DND-41 (cell line): ENCODE measurements around the gene TMEM121B.

Experiments
- ATAC-seq: fragments of 200-7000 bp; cut with Tn5 transposase; 3 replicates; pipeline ENCODE4 v1.9.1; 2021; ENCODE audit warnings: low read depth; ENCODE audit not compliant: insufficient read depth
- DNase-seq: peaks from one replicate; pipeline ENCODE4 v3.0.0-alpha.2; 2020
- H2AFZ ChIP-seq: 2 replicates; pipeline ENCODE4 v1.6.0; 2012; ENCODE audit warnings: low read depth, low read length
- H3K27ac ChIP-seq: 2 replicates; pipeline ENCODE4 v1.5.1; 2012; ENCODE audit warnings: low read length, inconsistent platforms
- H3K27me3 ChIP-seq: fragments of 200-600 bp; sonication (generic); 2 replicates; pipeline ENCODE4 v1.6.0; 2012; ENCODE audit warnings: low read length, mild to moderate bottlenecking, inconsistent platforms; ENCODE audit not compliant: insufficient read depth, poor library complexity
- H3K36me3 ChIP-seq: 2 replicates; pipeline ENCODE4 v1.5.1; 2012; ENCODE audit warnings: low read length, inconsistent platforms; ENCODE audit not compliant: insufficient read depth
- H3K4me1 ChIP-seq: 2 replicates; pipeline ENCODE4 v1.5.1; 2012; ENCODE audit warnings: mild to moderate bottlenecking, low read length; ENCODE audit not compliant: insufficient read depth
- H3K4me2 ChIP-seq: 2 replicates; pipeline ENCODE4 v1.6.0; 2012; ENCODE audit warnings: mild to moderate bottlenecking, moderate library complexity, low read length, inconsistent platforms; ENCODE audit not compliant: insufficient read depth
- H3K4me3 ChIP-seq, 2 experiments: fragments of 200-600 bp in 1 of 2; shearing (Covaris generic) in 1 of 2; 2 replicates each; pipeline ENCODE4 v1.5.1; 2012 to 2016; ENCODE audit warnings: inconsistent platforms in 2 of 2, low read length in 2 of 2, mild to moderate bottlenecking in 2 of 2, low read depth in 1 of 2, moderate library complexity in 1 of 2
- H3K79me2 ChIP-seq: 2 replicates; pipeline ENCODE4 v1.6.0; 2012; ENCODE audit warnings: low read length, inconsistent platforms; ENCODE audit not compliant: insufficient read depth
- H3K9ac ChIP-seq: 2 replicates; pipeline ENCODE4 v1.6.0; 2012; ENCODE audit warnings: low read depth, mild to moderate bottlenecking, inconsistent platforms, low read length, moderate library complexity
- H3K9me3 ChIP-seq: 2 replicates; pipeline ENCODE4 v1.5.1; 2012; ENCODE audit warnings: low read length, moderate library complexity, mild to moderate bottlenecking, inconsistent platforms; ENCODE audit not compliant: insufficient read depth, severe bottlenecking
- H4K20me1 ChIP-seq: 2 replicates; pipeline ENCODE4 v1.6.0; 2012; ENCODE audit warnings: low read length; ENCODE audit not compliant: insufficient read depth
- EZH2 ChIP-seq: IDR thresholded peaks from 3 replicates; pipeline ENCODE4 v1.6.1; 2012; ENCODE audit warnings: borderline replicate concordance, low read depth, mild to moderate bottlenecking, moderate library complexity, low read length, inconsistent platforms; ENCODE audit not compliant: severe bottlenecking
- TF ChIP-seq, protein P1 (sequence below): IDR thresholded peaks from 2 replicates; pipeline ENCODE4 v1.5.1; 2012; ENCODE audit warnings: borderline replicate concordance, low read length, moderate library complexity, mild to moderate bottlenecking; ENCODE audit not compliant: poor library complexity, severe bottlenecking; ENCODE audit errors: extremely low read depth

Gene TMEM121B

DNA sequence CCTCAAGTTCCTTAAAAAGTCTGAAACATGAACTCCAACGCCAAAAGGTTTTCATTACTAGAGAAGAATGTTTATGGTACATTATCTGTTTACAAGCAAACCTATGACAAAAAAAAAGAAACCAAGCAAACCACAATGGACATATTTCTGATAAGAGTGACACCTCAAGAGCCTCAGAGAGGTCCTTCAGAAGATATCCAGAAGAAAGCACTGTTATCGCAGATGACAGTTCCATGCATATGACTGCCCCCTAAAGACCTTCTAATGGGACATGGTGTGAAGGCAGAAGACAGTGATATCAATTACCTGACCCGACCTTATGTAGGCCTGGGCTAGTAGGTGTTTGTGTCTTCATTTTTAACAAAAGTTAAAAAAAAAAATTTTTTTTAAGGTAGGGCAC is 34.8 kb upstream of the TMEM121B start:
- Histone ChIP-seq H4K20me1 (no peaks in the 10 kb centered on the region), H3K4me3 (no peak overlapping the region), H3K27ac (no peak overlapping the region), H3K4me1 (no peaks in the 10 kb centered on the region), H3K36me3 (no peaks in the 10 kb centered on the region), H3K9me3 (no peaks in the 10 kb centered on the region), H3K27me3 (no peaks in the 10 kb centered on the region), H3K79me2 (no peaks in the 10 kb centered on the region), H2AFZ (no peak overlapping the region), H3K4me2 (no peak overlapping the region), H3K9ac (no peak overlapping the region)
- ATAC-seq (no peak), DNase-seq (no peak)
- TF ChIP-seq, protein P1, sequence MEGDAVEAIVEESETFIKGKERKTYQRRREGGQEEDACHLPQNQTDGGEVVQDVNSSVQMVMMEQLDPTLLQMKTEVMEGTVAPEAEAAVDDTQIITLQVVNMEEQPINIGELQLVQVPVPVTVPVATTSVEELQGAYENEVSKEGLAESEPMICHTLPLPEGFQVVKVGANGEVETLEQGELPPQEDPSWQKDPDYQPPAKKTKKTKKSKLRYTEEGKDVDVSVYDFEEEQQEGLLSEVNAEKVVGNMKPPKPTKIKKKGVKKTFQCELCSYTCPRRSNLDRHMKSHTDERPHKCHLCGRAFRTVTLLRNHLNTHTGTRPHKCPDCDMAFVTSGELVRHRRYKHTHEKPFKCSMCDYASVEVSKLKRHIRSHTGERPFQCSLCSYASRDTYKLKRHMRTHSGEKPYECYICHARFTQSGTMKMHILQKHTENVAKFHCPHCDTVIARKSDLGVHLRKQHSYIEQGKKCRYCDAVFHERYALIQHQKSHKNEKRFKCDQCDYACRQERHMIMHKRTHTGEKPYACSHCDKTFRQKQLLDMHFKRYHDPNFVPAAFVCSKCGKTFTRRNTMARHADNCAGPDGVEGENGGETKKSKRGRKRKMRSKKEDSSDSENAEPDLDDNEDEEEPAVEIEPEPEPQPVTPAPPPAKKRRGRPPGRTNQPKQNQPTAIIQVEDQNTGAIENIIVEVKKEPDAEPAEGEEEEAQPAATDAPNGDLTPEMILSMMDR: no peak
- no peak for TF ChIP-seq EZH2

DNA sequence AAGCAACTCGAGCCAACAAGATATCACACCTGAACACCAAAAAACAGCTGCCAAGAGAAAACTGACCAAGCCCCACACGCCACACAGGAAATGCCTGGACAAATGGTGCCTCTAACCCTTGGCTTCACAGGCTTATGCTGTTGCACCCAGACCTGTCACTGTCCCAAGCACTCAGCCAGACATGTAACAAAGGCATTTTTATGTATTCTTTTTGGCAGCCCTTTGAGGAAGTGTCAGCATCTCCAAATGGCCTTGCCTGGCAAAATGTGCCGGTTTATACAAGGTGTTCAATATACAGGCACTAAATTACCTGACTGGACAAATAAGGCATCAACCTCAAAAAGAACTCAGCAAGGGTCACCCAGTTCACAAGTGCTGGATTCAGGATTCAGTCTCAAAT is 31.8 kb upstream of the TMEM121B start:
- no peak overlapping the region for H3K9ac ChIP-seq
- H3K79me2 ChIP-seq: no peaks in the 10 kb centered on the region
- peaks cover 7% of the 10 kb centered on the region for H3K27me3 ChIP-seq
- H3K4me2 ChIP-seq: no peak overlapping the region
- no peak overlapping the region for H2AFZ ChIP-seq
- H3K4me1 ChIP-seq: no peaks in the 10 kb centered on the region
- H3K9me3 ChIP-seq: no peaks in the 10 kb centered on the region
- ATAC-seq (no peak), DNase-seq (no peak)
- H3K27ac ChIP-seq: no peak overlapping the region
- no peaks in the 10 kb centered on the region for H4K20me1 ChIP-seq
- TF ChIP-seq, protein P1: no peak
- TF ChIP-seq EZH2: no peak
- no peaks in the 10 kb centered on the region for H3K36me3 ChIP-seq
- no peak overlapping the region for H3K4me3 ChIP-seq

DNA sequence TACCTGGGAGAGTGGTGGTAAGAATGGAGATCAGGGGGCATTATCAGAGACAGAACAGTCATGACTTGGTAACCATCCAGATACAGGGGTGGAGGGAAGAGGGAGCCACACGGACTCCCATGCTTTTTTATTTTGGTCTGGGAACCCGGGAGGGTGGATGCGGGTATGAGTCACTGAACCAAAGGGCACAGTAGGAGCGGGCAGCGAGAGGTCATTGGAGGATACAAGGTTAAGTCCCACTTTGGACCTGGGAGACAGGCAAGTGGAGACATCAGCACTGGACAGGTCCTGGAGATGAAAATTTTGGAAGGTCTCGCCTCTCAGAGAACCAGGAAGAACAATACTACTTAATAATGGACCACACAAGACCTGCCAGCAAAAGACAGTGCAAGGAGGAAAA is 31.2 kb upstream of the TMEM121B start:
- H3K4me2 ChIP-seq: no peak overlapping the region
- H3K27ac ChIP-seq: no peak overlapping the region
- no peaks in the 10 kb centered on the region for H3K4me1 ChIP-seq
- no peaks in the 10 kb centered on the region for H3K36me3 ChIP-seq
- no peak for TF ChIP-seq EZH2
- TF ChIP-seq, protein P1: no peak
- no peaks in the 10 kb centered on the region for H4K20me1 ChIP-seq
- peaks cover 7% of the 10 kb centered on the region for H3K27me3 ChIP-seq
- H2AFZ ChIP-seq: no peak overlapping the region
- H3K9ac ChIP-seq: no peak overlapping the region
- H3K4me3 ChIP-seq: no peak overlapping the region
- ATAC-seq: no peak
- no peaks in the 10 kb centered on the region for H3K9me3 ChIP-seq
- H3K79me2 ChIP-seq: no peaks in the 10 kb centered on the region
- no peak for DNase-seq
